Stimulated activated CD8-positive, alpha-beta memory T cell treated with anti-CD3 and anti-CD28 coated beads, Interleukin-2, amount 100 ng/mL, for 48 hours (primary cell): ENCODE measurements around the gene SZRD1.

Experiments
- DNase-seq, 2 donors: peaks; one replicate each; pipeline ENCODE4 v3.0.0-alpha.2; 2020; ENCODE audit warnings: low read depth in 2 of 2

The SZRD1 gene

GRCh38 chr1:16367258-16367967 lies 371 bp downstream of the SZRD1 start:
- peak; percentile 80 to 82 for DNase-seq

GRCh38 chr1:16367968-16368890 lies 1.2 kb downstream of the SZRD1 start:
- DNase-seq: no peak

GRCh38 chr1:16369821-16370220 lies 2.8 kb downstream of the SZRD1 start:
- no peak for DNase-seq

GRCh38 chr1:16371725-16372124 lies 4.7 kb downstream of the SZRD1 start:
- no peak for DNase-seq

GRCh38 chr1:16372535-16373285 lies 5.7 kb downstream of the SZRD1 start:
- DNase-seq: no peak

GRCh38 chr1:16374266-16374665 lies 7.2 kb downstream of the SZRD1 start:
- no peak for DNase-seq

- no peak for DNase-seq
Observed at GRCh38 chr1:16375521-16376340, 8.7 kb downstream of the SZRD1 start.

GRCh38 chr1:16376971-16377370 lies 9.9 kb downstream of the SZRD1 start:
- no peak for DNase-seq

- DNase-seq: no peak
Observed at GRCh38 chr1:16378443-16378842, 11.4 kb downstream of the SZRD1 start.

GRCh38 chr1:16380868-16381267 lies 13.8 kb downstream of the SZRD1 start:
- DNase-seq: no peak

GRCh38 chr1:16383888-16384287 lies 16.8 kb downstream of the SZRD1 start:
- no peak for DNase-seq

GRCh38 chr1:16385659-16386453 lies 18.8 kb downstream of the SZRD1 start:
- no peak for DNase-seq

GRCh38 chr1:16386454-16387113 lies 19.5 kb downstream of the SZRD1 start:
- no peak for DNase-seq

GRCh38 chr1:16387201-16388188 lies 20.5 kb downstream of the SZRD1 start:
- no peak for DNase-seq

- no peak for DNase-seq
Observed at GRCh38 chr1:16391411-16391810, 24.4 kb downstream of the SZRD1 start.

- DNase-seq: no peak
Observed at GRCh38 chr1:16392740-16393569, 25.9 kb downstream of the SZRD1 start.

- DNase-seq: no peak
Observed at GRCh38 chr1:16393570-16394521, 26.8 kb downstream of the SZRD1 start.
